ENCODE results near the gene STARD9. TPM values are rescaled to one million over a fixed set of nuclear protein-coding genes. Genes with fewer than 3 reads are reported as not detected.

STARD9 gene
- total RNA-seq, 1 donor from 2014 or later, result 13.6 TPM

DNA sequence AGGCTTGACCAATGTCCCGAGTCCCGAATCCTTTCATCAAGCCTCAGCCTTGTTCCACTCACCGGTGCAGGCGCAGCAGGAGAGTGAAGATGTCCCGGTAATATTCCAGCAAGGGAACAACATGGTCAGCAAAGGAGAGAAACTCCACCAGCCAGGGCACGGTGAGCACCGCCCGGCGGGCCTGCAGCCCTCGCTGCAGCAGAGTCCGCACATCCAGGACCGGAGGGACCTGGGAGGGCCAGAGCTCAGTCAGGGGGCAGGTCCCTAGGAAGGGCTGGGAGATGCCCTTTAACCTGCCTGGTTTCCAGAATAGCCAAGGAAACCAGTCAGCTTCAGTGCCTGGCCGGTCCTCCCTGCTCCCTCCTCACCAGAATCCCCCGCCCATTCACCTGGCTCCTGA, 155.1 kb downstream of the STARD9 start:
- Mint-ChIP-seq H3K4me1 (ENCODE audit: low read depth) (peaks cover 8% of the 10 kb centered on the region), H3K9me3 (ENCODE audit: low read depth) (no peaks in the 10 kb centered on the region), H3K27me3 (ENCODE audit: low read depth) (no peaks in the 10 kb centered on the region), H3K4me3 (ENCODE audit: unreplicated experiment) (no peak overlapping the region), H3K36me3 (ENCODE audit: low read depth) (peaks cover 23% of the 10 kb centered on the region), H3K27ac (ENCODE audit: unreplicated experiment) (no peak overlapping the region)
- DNase-seq (ENCODE audit: low spot score), result no peak
- TF ChIP-seq CTCF (IDR thresholded peaks at IDR 0.05), result no peak

- H3K9me3 Mint-ChIP-seq (ENCODE audit: low read depth), result no peaks in the 10 kb centered on the region
- no peak for TF ChIP-seq CTCF (IDR thresholded peaks at IDR 0.05)
- no peak overlapping the region for H3K4me3 Mint-ChIP-seq (ENCODE audit: unreplicated experiment)
- peak overlapping the region; percentile 53 for H3K27ac Mint-ChIP-seq (ENCODE audit: unreplicated experiment)
- no peak for DNase-seq (ENCODE audit: low spot score)
- no peaks in the 10 kb centered on the region for H3K27me3 Mint-ChIP-seq (ENCODE audit: low read depth)
- H3K4me1 Mint-ChIP-seq (ENCODE audit: low read depth), result peaks cover 14% of the 10 kb centered on the region
- H3K36me3 Mint-ChIP-seq (ENCODE audit: low read depth), result peaks cover 23% of the 10 kb centered on the region
Observed at GRCh38 chr15:42731461-42731860, 156.1 kb downstream of the STARD9 start.

GRCh38 chr15:42732095-42732827, 156.9 kb downstream of the STARD9 start:
- Mint-ChIP-seq H3K27me3 (ENCODE audit: low read depth) (no peaks in the 10 kb centered on the region), H3K27ac (ENCODE audit: unreplicated experiment) (no peak overlapping the region), H3K36me3 (ENCODE audit: low read depth) (peaks cover 19% of the 10 kb centered on the region), H3K4me1 (ENCODE audit: low read depth) (peaks cover 15% of the 10 kb centered on the region), H3K4me3 (ENCODE audit: unreplicated experiment) (no peak overlapping the region), H3K9me3 (ENCODE audit: low read depth) (no peaks in the 10 kb centered on the region)
- TF ChIP-seq CTCF (IDR thresholded peaks at IDR 0.05), result no peak
- DNase-seq (ENCODE audit: low spot score), result no peak

DNA sequence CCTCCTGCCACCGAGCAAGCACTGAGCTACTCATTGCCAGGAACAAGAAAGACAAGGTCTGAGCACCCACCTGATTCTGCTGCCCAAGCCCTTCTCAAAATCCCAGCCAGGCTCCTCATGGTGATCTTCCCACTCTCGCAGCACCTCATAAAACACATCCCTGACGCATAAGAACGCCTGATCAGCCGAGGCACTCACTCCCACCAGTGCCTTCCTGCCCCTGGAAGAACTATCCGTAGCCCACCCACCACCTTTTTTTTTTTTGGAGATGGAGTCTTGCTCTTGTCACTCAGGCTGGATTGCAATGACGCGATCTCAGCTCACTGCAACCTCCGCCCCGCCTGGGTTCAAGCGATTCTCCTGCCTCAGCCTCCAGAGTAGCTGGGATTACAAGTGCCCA, 157.6 kb downstream of the STARD9 start:
- Mint-ChIP-seq H3K27me3 (ENCODE audit: low read depth) (no peaks in the 10 kb centered on the region), H3K9me3 (ENCODE audit: low read depth) (no peaks in the 10 kb centered on the region), H3K4me1 (ENCODE audit: low read depth) (peaks cover 21% of the 10 kb centered on the region), H3K27ac (ENCODE audit: unreplicated experiment) (peak overlapping the region; percentile 24), H3K4me3 (ENCODE audit: unreplicated experiment) (no peak overlapping the region), H3K36me3 (ENCODE audit: low read depth) (peaks cover 18% of the 10 kb centered on the region)
- no peak for DNase-seq (ENCODE audit: low spot score)
- no peak for TF ChIP-seq CTCF (IDR thresholded peaks at IDR 0.05)

GRCh38 chr15:42734076-42734672, 158.8 kb downstream of the STARD9 start:
- no peak for DNase-seq (ENCODE audit: low spot score)
- no peak for TF ChIP-seq CTCF (IDR thresholded peaks at IDR 0.05)
- H3K4me1 Mint-ChIP-seq (ENCODE audit: low read depth), result peaks cover 21% of the 10 kb centered on the region
- H3K4me3 Mint-ChIP-seq (ENCODE audit: unreplicated experiment), result no peak overlapping the region
- no peaks in the 10 kb centered on the region for H3K9me3 Mint-ChIP-seq (ENCODE audit: low read depth)
- peaks cover 16% of the 10 kb centered on the region for H3K36me3 Mint-ChIP-seq (ENCODE audit: low read depth)
- no peaks in the 10 kb centered on the region for H3K27me3 Mint-ChIP-seq (ENCODE audit: low read depth)
- no peak overlapping the region for H3K27ac Mint-ChIP-seq (ENCODE audit: unreplicated experiment)

All from chondrocyte (in vitro differentiated cells).